Liver (tissue), 3 donors: Measurements from ENCODE around the gene NEAT1.

Experiments
- CTCF ChIP-seq: fragments of 150-350 bp; IDR thresholded peaks from 2 replicates; pipeline ENCODE4 v1.5.1; 2017; ENCODE audit warnings: improper control_type of control experiment, low read depth, low read length; ENCODE audit not compliant: missing input control
- FOXA1 ChIP-seq: IDR thresholded peaks from 2 replicates; pipeline ENCODE4 v1.6.1; 2016; ENCODE audit warnings: antibody characterized with exemption
- JUND ChIP-seq, 2 donors: IDR thresholded peaks; 2 replicates each; pipeline ENCODE4 v1.6.1; 2016; ENCODE audit warnings: antibody characterized with exemption in 2 of 2
- RAD21 ChIP-seq, 2 donors: IDR thresholded peaks; 2 replicates each; pipeline ENCODE4 v1.6.1; 2016; ENCODE audit warnings: antibody characterized with exemption in 2 of 2, mild to moderate bottlenecking in 2 of 2
- REST ChIP-seq: IDR thresholded peaks from 2 replicates; pipeline ENCODE4 v1.6.1; 2016; ENCODE audit warnings: antibody characterized with exemption, mild to moderate bottlenecking
- YY1 ChIP-seq: IDR thresholded peaks from 2 replicates; pipeline ENCODE4 v1.6.1; 2016; ENCODE audit warnings: antibody characterized with exemption, mild to moderate bottlenecking
- ZBTB33 ChIP-seq: IDR thresholded peaks from 2 replicates; pipeline ENCODE4 v1.6.1; 2016; ENCODE audit warnings: antibody characterized with exemption
- donor health status: healthy.
- donor health status: healthy.

- TF ChIP-seq CTCF (no peak), RAD21 (IDR thresholded peaks at IDR 0.05) (no peak), YY1 (no peak), REST (no peak), JUND (IDR thresholded peaks at IDR 0.05) (no peak), ZBTB33 (no peak), FOXA1 (no peak)
Observed at GRCh38 chr11:65486570-65487466, 64.2 kb downstream of the NEAT1 start.
